Transverse colon (tissue), 4 donors: ENCODE data around the gene ENPP1.

Source experiments
- POLR2AphosphoS5 ChIP-seq, 3 donors: sonication (generic); formaldehyde crosslinking; IDR thresholded peaks; one replicate each; pipeline ENCODE4 v1.6.1; 2016; ENCODE audit warnings: antibody characterized with exemption in 3 of 3
- TF ChIP-seq, protein P1 (sequence below), 5 experiments: fragments of 200-600 bp in 3 of 5; fragments of 450-650 bp in 2 of 5; sonication (generic) in 3 of 5; IDR thresholded peaks; 1 replicate in 2 of 5; 2 replicates in 3 of 5; pipeline ENCODE4 v1.5.1; 2016 to 2017; ENCODE audit warnings: antibody characterized with exemption in 5 of 5, inconsistent platforms in 3 of 5, mild to moderate bottlenecking in 2 of 5, moderate library complexity in 1 of 5

DNA sequence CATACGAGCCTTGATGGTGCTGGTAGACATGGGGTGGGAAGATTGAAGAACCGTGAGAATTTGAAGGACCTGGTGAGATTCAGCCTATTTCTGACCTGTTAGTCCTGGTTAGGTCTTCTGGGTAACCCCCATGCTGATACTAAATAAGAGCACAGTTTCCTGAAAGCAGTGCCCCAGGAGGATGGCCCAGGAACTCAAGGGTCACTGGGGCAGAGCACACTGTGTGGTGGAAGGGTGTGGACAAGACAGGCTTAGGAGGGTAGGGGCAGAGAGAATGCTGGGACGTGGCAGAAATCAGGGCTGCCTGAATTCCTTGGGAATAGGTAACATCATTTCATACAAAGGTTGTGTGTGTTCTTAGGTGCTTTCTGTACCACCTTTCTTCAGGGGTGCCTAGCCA, 31.9 kb upstream of the ENPP1 start:
- TF ChIP-seq POLR2AphosphoS5 (IDR thresholded peaks at IDR 0.05) = no peak
- TF ChIP-seq, protein P1, sequence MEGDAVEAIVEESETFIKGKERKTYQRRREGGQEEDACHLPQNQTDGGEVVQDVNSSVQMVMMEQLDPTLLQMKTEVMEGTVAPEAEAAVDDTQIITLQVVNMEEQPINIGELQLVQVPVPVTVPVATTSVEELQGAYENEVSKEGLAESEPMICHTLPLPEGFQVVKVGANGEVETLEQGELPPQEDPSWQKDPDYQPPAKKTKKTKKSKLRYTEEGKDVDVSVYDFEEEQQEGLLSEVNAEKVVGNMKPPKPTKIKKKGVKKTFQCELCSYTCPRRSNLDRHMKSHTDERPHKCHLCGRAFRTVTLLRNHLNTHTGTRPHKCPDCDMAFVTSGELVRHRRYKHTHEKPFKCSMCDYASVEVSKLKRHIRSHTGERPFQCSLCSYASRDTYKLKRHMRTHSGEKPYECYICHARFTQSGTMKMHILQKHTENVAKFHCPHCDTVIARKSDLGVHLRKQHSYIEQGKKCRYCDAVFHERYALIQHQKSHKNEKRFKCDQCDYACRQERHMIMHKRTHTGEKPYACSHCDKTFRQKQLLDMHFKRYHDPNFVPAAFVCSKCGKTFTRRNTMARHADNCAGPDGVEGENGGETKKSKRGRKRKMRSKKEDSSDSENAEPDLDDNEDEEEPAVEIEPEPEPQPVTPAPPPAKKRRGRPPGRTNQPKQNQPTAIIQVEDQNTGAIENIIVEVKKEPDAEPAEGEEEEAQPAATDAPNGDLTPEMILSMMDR (IDR thresholded peaks at IDR 0.05) = no peak
